Activated naive CD4-positive, alpha-beta T cell treated with anti-CD3 and anti-CD28 coated beads, Interleukin-2, amount 50 U/mL, for 72 hours (primary cell): Measurements from ENCODE around the gene SPG21. TPM values are rescaled to one million over a fixed set of nuclear protein-coding genes. Genes with fewer than 3 reads are reported as not detected.
A peak's percentile ranks its signal among the peaks of the same experiment; 100 is the strongest.

Source experiments
- ATAC-seq, 2 donors: fragments of 150-1000 bp; cut with Tn5 transposase; 2 replicates each; pipeline ENCODE4 v1.10.0; 2021; ENCODE audit warnings: mild to moderate bottlenecking in 2 of 2, moderate library complexity in 2 of 2
- DNase-seq, 2 donors: peaks; one replicate each; pipeline ENCODE4 v3.0.0; 2021 to 2022; ENCODE audit warnings: low spot score in 2 of 2
- H3K27ac Mint-ChIP-seq, 2 donors: one replicate each; pipeline ENCODE4 v1.8.0; 2022; ENCODE audit warnings: mild to moderate bottlenecking in 2 of 2, mixed read lengths in 2 of 2
- H3K36me3 Mint-ChIP-seq, 2 donors: one replicate each; pipeline ENCODE4 v1.8.0; 2022; ENCODE audit warnings: mixed read lengths in 2 of 2
- H3K9me3 Mint-ChIP-seq, 2 donors: one replicate each; pipeline ENCODE4 v1.8.0; 2022; ENCODE audit warnings: mixed read lengths in 2 of 2
- total RNA-seq, 2 donors: library from RNA; stranded (reverse); gene quantifications; one replicate each; pipeline ENCODE4 v1.2.3, GENCODE V29; 2022

The SPG21 gene
- total RNA-seq, 2 donors from 2014 or later = 67.1 to 90.4 TPM

- DNase-seq = no peak
- H3K9me3 Mint-ChIP-seq = no peaks in the 10 kb centered on the region
- peaks cover 0 to 5% of the 10 kb centered on the region in 2 donors for H3K36me3 Mint-ChIP-seq
- no peak for ATAC-seq
- H3K27ac Mint-ChIP-seq = no peak overlapping the region
These were observed 17.2 kb upstream of the SPG21 start for GRCh38 chr15:65006876-65007275.

- Mint-ChIP-seq H3K36me3 (peaks cover 0 to under 1% of the 10 kb centered on the region in 2 donors), H3K9me3 (no peaks in the 10 kb centered on the region), H3K27ac (no peak overlapping the region)
- ATAC-seq (no peak), DNase-seq (no peak)
These were observed 15.3 kb upstream of the SPG21 start for GRCh38 chr15:65004993-65005392.

- no peaks in the 10 kb centered on the region for H3K9me3 Mint-ChIP-seq
- ATAC-seq (no peak), DNase-seq (no peak)
- H3K27ac Mint-ChIP-seq = no peak overlapping the region
- H3K36me3 Mint-ChIP-seq = no peaks in the 10 kb centered on the region
These were observed 8.1 kb upstream of the SPG21 start for GRCh38 chr15:64997745-64998375.

GRCh38 chr15:64997066-64997465 is 7.4 kb upstream of the SPG21 start:
- ATAC-seq = no peak
- Mint-ChIP-seq H3K36me3 (no peaks in the 10 kb centered on the region), H3K27ac (no peak overlapping the region), H3K9me3 (no peaks in the 10 kb centered on the region)
- no peak for DNase-seq

- peaks cover 7 to 8% of the 10 kb centered on the region in 2 donors for H3K36me3 Mint-ChIP-seq
- no peaks in the 10 kb centered on the region for H3K9me3 Mint-ChIP-seq
- ATAC-seq (no peak), DNase-seq (no peak)
- no peak overlapping the region for H3K27ac Mint-ChIP-seq
These were observed 3.6 kb upstream of the SPG21 start for GRCh38 chr15:64993290-64993689.

- no peak for ATAC-seq
- H3K27ac Mint-ChIP-seq = peak overlapping the region in 1 of 2 donors; percentile 29
- peaks cover 7 to 8% of the 10 kb centered on the region in 2 donors for H3K36me3 Mint-ChIP-seq
- no peaks in the 10 kb centered on the region for H3K9me3 Mint-ChIP-seq
- no peak for DNase-seq
These were observed 1.9 kb upstream of the SPG21 start for GRCh38 chr15:64991536-64992135.

GRCh38 chr15:64990168-64990470 is 405 bp upstream of the SPG21 start:
- no peak for DNase-seq
- Mint-ChIP-seq H3K9me3 (no peaks in the 10 kb centered on the region), H3K36me3 (peaks cover 7 to 14% of the 10 kb centered on the region in 2 donors), H3K27ac (peak overlapping the region; percentile 87 to 94)
- no peak for ATAC-seq

GRCh38 chr15:64987136-64987535 is 2.6 kb downstream of the SPG21 start:
- DNase-seq (no peak), ATAC-seq (no peak)
- no peak overlapping the region for H3K27ac Mint-ChIP-seq
- no peaks in the 10 kb centered on the region for H3K9me3 Mint-ChIP-seq
- peaks cover 7 to 14% of the 10 kb centered on the region in 2 donors for H3K36me3 Mint-ChIP-seq

- no peaks in the 10 kb centered on the region for H3K9me3 Mint-ChIP-seq
- ATAC-seq = no peak
These were observed 4.2 kb downstream of the SPG21 start for GRCh38 chr15:64985366-64986033.

GRCh38 chr15:64982472-64982871 is 7.2 kb downstream of the SPG21 start:
- no peak for DNase-seq
- Mint-ChIP-seq H3K36me3 (peaks cover 6% of the 10 kb centered on the region in 2 donors), H3K27ac (peak overlapping the region in 1 of 2 donors; percentile 29), H3K9me3 (no peaks in the 10 kb centered on the region)
- ATAC-seq = no peak

More at GRCh38 chr15:64985366-64986033, 4.2 kb downstream of the SPG21 start:
- peak overlapping the region; percentile 19 to 74 for H3K27ac Mint-ChIP-seq
- DNase-seq = no peak
- H3K36me3 Mint-ChIP-seq = peaks cover 7 to 14% of the 10 kb centered on the region in 2 donors

- peak overlapping the region in 1 of 2 donors; percentile 29 for H3K27ac Mint-ChIP-seq
- ATAC-seq (no peak), DNase-seq (no peak)
- H3K9me3 Mint-ChIP-seq = no peaks in the 10 kb centered on the region
- peaks cover 6% of the 10 kb centered on the region in 2 donors for H3K36me3 Mint-ChIP-seq
These were observed 7.8 kb downstream of the SPG21 start for GRCh38 chr15:64981812-64982431.

- Mint-ChIP-seq H3K9me3 (no peaks in the 10 kb centered on the region), H3K36me3 (peaks cover 0 to 6% of the 10 kb centered on the region in 2 donors), H3K27ac (no peak overlapping the region)
- DNase-seq (no peak), ATAC-seq (no peak)
These were observed 10.4 kb downstream of the SPG21 start for GRCh38 chr15:64979252-64979710.

GRCh38 chr15:64975390-64975789 is 14.3 kb downstream of the SPG21 start:
- ATAC-seq (peak in 1 of 2 donors; percentile 58), DNase-seq (no peak)
- H3K27ac Mint-ChIP-seq = peak overlapping the region in 1 of 2 donors; percentile 30
- H3K9me3 Mint-ChIP-seq = no peaks in the 10 kb centered on the region
- peaks cover 0 to 6% of the 10 kb centered on the region in 2 donors for H3K36me3 Mint-ChIP-seq

GRCh38 chr15:64970698-64971097 is 19.0 kb downstream of the SPG21 start:
- DNase-seq (no peak), ATAC-seq (no peak)
- no peaks in the 10 kb centered on the region for H3K36me3 Mint-ChIP-seq
- no peak overlapping the region for H3K27ac Mint-ChIP-seq
- no peaks in the 10 kb centered on the region for H3K9me3 Mint-ChIP-seq

GRCh38 chr15:64969401-64969800 is 20.3 kb downstream of the SPG21 start:
- DNase-seq = no peak
- peaks cover 1 to 10% of the 10 kb centered on the region in 2 donors for H3K36me3 Mint-ChIP-seq
- ATAC-seq = no peak
- no peaks in the 10 kb centered on the region for H3K9me3 Mint-ChIP-seq
- H3K27ac Mint-ChIP-seq = no peak overlapping the region

- no peak for ATAC-seq
- no peak for DNase-seq
- H3K27ac Mint-ChIP-seq = peak overlapping the region in 1 of 2 donors; percentile 80
- H3K9me3 Mint-ChIP-seq = no peaks in the 10 kb centered on the region
- H3K36me3 Mint-ChIP-seq = peaks cover 17 to 25% of the 10 kb centered on the region in 2 donors
These were observed 28.7 kb downstream of the SPG21 start for GRCh38 chr15:64961013-64961412.

- Mint-ChIP-seq H3K9me3 (no peaks in the 10 kb centered on the region), H3K27ac (peak overlapping the region in 1 of 2 donors; percentile 72), H3K36me3 (peaks cover 17 to 26% of the 10 kb centered on the region in 2 donors)
- no peak for DNase-seq
- no peak for ATAC-seq
These were observed 29.6 kb downstream of the SPG21 start for GRCh38 chr15:64960153-64960552.
